HG02870 (cell line): ENCODE data around the gene ASAP3.

Source experiments
- ATAC-seq: cut with Tn5 transposase; IDR thresholded peaks from one replicate; pipeline ENCODE4 v1.9.1; 2021; ENCODE audit warnings: mild to moderate bottlenecking, moderate library complexity; ENCODE audit not compliant: unreplicated experiment

The ASAP3 gene

DNA sequence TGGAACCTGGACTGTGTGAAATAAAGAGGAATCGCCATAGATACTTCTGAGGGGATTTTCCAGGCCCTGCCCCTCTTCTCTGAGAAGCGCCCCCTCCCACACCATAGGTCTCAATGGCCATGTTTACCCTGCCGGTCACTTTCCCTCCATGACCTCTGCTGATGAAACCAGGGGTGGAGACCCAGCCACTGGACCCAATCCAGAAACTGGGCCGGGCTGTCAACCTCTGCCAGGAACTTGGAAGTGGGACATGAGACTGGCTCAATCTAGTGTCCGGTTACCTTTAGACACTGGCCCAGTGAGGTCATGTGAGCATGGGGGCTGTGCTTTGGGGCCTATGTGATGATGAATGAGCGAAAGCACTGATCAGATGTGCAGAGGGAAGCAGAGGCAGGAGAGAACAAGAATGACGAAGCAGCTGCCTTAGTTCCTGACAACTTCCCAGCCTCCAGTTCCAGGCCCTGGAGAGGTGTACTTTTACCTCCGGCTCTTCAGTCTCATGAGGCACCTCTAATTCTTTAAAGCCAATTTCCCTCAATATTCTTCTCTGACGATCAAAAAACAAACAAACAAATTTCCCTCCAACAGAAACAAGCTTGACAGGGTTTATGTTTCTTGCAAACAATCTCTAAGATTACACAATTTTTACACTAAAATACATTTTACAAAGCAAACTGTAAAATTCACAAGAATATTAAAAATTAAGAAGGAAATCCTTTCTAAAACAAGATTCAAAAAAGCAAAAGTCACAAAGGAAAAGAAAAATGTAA is 4.9 kb downstream of the ASAP3 start:
- ATAC-seq, result no peak

DNA sequence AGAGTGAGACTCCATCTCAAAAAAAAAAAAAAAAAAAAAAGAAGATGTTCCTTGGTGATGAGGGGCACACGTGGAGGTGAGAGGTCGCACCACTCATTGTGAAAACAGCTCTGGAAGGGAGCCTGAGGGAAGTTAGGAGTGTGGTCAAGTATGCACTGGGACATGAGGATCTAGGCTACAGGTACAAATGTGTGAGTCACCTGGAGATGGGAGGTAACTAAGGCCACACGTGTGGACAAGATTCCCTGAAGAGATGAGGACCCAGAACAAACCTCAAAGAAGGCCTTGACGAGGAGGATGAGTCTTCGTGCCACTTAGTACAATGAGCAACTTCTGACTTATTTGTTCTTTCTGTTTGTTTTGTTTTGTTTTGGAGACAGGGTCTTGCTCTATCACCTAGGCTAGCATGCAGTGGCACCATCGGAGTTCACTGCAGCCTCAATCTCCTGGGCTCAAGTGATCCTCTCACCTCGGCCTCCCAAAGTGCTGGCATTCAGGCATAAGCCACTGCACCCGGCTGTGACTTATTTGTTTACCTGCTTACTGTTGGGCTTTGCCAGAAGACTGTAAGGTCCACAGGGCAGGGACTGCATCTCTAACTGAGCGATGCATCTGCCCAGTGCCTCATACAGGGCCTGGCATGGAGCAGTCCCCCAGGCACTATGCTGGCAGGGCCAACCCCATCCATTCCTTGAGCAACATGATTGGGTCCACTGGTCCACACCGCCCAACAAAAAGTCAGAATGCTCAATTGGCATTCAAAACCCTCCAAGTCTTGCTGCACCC is 6.4 kb downstream of the ASAP3 start:
- no peak for ATAC-seq

DNA sequence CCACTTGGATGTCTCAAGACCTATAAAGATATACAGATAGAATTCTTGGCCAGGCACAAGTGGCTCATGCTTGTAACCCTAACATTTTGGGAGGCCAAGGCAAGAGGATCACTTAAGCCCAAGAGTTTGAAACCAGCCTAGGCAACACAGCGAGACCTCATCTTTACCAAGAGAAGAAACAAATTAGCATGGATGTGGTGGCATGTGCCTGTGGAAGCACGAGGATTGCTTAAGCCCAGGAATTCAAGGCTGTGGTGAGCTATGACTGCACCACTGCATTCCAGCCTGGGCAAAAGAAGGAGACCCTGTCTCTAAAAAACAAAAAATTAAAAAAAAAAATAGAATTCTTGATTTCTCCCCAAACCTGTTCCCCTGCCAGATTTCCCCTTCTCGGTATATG is 8.3 kb downstream of the ASAP3 start:
- ATAC-seq, result no peak

DNA sequence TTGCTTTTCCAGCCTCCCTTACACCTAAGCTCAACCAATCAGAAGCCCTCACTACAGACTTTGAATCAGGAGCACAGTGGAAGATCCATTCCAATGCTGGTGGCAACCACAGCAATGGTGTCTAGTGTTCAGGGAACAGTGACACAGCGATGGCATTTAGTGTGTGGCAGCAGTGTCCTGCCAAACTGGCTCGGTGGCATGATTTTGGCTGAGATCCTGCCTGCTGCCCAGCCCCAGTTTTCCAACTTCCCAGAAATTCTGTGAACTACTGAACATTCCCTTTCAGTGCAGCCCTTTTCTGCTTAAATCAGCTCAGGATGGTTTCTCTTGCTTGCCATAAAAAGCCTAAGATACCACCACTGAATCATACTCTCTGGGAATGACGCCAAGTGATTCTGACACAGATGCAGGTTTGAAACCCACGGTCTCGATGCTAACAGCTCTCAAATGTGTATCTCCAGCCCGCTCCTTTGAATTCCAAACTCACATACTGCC is 8.8 kb downstream of the ASAP3 start:
- no peak for ATAC-seq

DNA sequence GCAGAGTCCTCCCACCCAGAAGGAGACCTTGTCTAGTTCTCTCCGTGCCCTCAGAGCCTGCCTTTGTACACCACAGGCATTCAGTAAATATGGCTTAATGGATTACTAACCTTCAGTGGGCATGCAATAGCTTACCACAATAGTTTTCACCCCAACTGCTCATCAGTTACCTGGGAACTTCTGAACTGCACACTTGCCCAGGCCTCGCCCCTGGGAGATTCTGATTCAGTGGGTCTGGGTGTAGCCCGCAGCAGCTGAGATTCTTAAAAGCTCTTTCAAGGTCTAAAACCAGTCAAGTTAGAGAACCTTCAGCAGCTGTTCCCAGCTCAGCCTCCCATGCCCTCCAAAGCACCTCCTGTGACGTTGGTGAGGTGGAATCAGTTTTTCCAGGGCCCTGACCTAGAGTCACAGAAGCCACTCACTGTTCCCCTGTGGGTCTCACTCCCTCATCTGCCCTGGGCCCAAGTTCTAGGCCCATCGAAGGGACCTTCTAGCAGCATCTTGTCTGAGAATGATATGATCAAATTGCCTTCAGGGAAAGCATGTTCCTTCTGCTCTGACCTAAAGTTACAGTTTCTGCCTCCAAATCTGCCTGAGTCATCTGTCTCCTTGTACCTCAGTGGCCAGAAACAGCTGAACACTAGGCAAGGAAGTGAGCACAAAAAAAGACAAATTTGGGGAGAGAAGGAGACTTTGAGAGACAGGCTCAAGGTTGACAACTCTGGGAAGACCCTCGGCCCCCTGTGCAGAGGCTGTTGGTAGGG is 10.8 kb downstream of the ASAP3 start:
- ATAC-seq, result no peak

DNA sequence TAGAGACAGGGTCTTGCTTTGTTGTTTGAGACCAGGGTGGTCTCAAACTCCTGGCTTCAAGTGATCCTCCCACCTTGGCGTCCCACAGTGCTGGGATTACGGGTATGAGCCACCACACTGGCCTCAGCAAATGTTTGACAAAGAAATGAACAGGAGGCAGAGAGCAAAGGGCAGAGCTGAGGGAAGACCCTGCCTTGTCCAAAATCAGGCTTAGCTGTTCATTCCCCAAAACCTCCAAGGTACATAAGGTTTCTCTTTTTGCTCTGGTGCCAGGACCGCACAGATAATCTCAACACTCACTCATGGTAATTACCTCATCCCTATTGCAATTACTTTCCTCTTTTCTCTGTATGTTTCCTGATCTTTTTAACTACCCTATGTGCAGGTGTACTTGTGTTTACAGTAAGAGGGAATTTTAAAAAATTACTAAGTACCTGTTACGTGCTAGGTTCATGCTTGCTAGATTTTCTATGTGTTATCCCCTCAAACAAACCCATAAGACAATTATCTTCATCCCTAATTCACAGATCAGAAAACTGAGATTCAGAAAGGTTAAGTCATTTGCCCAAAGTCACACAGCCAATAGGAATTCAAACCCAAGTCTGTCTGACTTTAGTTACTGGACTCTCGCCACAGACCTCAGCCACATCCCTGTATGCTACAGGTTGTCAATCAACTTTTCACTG is 11.5 kb downstream of the ASAP3 start:
- no peak for ATAC-seq

DNA sequence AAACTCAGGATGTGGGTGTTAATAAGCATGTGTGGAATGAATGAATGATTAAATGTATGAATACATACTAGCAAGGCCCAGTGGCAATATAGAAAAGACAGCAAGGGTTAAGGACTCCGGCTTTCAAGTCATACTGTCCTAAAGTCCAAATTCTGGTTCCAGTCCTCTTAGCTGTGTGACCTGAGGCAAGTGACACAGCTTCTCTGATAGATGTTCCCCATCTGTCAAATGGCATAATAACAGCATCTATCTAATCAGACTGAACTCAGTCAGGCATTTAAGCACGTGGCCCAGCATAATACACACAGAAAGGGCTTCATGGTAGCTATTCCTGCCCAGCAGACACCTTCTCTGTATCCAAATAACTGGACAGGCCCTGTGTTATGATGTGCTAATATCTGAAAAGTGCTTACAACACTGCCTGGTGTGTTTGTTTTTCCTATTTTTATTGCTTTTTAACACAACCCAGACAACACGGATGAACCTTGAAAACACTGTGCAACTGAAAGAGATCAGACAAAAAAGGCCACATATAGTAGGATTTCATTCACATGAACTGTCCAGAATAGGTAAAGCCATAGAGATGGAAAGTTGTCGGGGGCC is 12.4 kb downstream of the ASAP3 start:
- ATAC-seq, result no peak

DNA sequence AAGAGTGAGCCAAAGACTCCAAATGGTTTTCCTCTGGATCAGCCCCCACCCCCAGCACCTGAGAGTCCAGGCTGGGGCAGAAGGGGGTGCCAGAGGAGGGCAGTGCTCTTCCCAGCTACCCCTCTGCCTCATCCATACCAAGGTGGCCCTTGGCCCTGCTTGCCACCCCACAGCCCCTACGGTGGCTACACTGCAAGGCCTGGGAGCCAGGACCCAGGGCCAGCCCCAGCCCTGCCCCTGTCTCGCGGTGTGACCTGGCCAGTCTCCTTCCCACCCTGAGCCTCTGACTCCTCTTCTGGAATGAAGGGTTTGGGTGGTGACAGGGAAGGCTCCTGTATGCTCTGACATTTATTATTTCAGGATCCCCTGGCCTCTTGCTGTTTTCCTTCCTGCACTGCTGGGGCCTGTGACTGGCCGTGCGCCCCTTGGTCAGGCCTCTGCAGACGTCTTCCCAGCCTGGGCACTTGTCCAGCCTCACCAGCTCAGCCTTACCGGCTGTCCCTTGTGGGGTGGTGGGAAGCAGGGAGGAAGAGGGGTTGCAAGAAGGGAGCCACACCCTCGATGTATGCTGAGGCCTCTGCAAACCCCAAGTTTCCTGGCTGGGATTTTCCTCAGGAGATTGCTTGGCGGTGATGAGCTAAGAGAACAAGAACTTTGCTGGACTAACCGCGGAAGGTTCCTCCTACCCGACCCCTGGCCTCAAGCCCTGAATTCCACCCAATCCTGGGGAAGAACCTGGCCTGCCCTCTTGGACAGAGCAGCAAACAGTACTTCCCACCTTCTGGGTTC is 13.5 kb downstream of the ASAP3 start:
- no peak for ATAC-seq

DNA sequence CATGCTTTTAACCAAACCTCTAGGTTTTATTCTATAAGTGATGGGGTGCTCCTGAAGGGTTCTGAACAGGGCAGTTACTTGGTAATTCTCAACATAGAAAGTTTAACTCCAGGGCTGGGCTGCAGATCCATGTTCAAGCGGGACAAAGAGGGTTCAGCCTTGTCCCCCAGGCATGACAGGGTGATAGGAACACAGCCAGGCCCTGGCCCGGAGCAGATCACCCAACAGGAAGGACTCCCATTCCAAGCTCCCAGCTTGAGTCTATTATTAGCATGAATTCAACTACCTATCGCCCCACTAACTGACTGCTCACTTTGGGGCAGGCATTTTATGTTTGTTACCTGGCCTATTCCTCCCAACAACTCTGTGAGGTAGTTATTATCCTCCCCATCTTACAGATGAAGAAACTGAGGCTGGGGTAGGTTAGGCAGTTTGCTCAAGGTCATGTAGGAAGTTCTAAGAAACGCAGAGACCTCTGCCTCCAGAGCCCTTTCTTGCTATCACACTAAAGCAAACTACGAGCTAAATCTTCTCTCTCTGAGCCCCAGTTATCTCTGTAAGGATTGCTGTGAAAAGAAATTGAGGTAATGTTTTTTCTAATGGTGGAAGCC is 14.5 kb downstream of the ASAP3 start:
- no peak for ATAC-seq

DNA sequence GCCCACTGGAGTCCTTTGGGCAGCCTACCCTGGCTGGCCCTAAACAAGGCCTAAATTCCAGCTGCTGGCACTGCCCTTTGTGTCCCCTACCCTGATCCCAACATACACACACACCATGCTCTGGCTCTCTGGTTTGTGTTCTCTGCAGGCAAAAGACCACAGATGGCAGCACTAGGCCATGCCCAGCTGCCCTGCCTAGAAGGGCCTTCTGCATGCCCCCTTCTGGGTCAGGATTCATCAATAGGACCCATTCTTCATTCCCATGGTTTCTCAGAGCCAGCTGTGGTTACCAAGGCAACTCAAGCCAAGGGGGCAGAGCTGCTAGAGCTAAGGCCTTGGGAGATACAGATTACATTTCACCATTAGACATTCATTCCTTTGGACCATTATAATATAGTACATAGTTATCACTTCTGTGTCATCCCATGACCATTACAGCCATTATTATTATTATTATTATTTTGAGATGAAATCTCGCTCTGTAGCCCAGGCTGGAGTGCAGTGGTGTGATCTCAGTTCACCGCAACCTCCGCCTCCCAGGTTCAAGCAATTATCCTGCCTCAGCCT is 17.5 kb downstream of the ASAP3 start:
- no peak for ATAC-seq

DNA sequence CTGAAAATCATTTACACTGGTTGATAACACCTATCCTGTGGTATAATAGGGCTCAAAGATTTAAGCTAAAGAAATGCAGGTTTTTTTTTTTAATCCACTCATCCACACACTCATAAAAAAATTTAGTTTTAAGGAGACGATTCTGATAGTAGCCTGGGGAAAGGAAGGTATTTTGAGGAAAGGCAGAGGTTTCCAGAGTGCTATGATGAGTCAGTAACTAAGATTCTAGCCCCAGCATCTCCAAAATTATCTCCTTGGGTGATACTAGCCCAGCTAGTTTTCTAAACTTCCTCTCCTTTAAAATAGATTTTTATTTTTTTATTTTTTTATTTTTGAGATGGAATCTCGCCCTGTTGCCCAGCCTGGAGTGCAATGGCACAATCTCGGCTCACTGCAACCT is 20.7 kb downstream of the ASAP3 start:
- no peak for ATAC-seq

DNA sequence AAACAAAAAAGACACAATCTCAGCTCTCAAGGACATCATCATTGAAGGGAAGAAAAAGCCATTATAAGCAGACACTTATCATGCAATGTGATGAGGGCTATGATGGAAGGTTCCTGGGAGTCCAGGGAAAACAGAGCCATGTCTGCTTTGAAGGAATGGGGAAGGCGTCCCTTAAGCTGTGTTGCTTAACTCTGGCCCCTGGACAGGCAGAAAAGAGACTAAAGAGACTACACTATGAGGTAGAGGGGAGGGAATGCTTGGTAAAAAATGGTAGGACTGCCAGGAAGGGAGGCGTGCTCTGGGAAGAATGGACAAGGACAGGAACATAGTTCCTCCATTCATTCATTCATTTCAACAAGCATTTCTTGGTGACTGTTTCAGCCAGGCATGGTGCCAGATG is 21.2 kb downstream of the ASAP3 start:
- ATAC-seq, result no peak

DNA sequence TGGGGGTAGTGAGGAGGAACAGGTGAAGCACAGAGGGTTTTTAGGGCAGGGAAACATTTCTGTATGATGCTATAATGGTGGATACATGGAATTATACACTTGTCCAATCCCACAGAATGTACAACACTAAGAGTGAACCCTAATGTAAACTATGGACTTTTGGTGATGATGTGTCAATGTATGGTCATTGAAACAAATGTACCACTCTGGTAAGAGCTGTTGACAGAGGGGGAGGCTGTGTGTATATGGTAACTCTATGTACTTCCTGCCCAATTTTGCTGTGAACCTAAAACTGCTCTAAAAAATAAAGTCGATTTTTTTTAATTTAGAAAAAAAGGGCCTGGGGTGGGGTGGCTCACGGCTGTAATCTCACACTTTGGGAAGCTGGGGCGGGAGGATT is 22.9 kb downstream of the ASAP3 start:
- ATAC-seq, result no peak

DNA sequence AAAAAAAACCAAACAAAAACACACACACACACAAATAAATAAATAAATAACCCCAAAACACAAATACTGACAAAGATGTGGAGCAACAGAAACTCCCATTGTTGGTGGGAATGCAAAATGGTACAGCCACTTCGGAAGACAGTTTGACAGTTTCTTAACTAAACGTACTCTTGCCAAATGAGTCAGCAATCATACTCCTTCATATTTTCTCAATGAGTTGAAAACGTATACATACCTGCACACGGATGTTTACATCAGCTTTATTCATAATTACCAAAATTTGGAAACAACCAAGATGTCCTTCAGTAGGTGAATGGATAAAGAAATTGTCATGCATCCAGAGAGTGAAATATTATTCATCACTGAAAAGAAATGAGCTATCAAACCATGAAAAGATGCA is 23.5 kb downstream of the ASAP3 start:
- ATAC-seq, result no peak

DNA sequence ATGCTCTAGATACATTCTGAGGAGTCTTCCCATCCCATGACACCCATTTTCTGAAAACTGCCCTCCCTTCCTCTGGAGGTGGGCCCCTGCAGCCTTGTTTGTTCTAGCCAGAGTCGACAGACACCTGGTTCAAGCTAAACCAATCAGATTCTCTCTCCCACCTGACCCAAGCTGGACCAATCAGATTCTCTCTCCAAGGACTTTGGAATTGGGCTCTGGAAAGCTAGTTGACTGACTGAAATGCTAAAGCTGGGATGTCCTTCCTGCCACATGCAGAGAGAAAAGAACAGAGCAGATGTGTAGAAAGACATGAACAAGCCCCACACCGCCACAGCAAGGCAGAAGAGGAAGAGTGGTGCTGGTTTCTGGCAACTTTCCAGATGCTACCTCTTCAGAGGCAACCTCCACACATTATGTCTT is 24.6 kb downstream of the ASAP3 start:
- no peak for ATAC-seq

DNA sequence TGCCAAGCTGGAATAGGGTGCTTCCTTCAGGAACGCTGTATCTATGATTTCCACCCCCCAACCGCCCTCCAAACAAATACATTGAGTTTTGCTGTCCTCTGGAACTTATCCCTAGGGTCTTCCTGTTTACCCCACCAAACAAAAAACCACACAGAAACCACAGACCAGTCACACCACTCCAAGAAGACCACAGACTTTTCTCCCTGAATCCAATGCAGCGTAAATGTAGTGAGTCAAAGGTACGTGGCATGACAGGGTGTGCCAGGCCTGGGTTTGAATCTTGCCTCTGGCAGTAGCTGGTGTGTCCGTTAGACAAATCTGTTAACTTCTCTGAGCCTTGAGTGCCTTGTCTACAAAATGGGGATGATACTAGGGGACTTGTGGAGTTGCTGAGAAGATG is 27.8 kb downstream of the ASAP3 start:
- no peak for ATAC-seq

DNA sequence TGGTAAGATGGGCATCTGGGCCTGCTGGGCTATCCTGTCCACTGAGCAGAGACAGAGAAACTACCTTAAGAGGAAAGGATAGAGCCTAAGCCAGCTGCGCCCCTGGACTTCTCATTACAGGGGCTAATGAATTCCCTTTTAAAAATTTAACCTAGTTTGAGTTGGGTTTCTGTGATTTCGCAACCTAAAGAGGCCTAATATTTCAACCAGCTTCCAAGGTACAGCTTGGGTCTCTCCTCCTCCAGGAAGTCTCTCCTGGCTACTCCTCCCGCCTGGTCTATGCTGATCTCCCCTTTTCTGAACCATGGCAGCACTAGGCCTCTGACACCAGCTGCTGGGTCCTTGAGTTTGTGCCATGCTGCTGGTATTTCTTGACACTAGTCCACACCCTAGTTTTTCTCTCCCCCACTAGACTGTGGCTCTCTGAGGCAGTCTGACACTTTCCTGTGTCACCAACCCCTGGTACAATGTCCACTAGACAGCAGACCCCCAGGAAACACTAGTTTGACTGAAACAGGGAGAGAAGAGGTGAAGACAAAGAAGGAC is 30.5 kb downstream of the ASAP3 start:
- ATAC-seq, result no peak

DNA sequence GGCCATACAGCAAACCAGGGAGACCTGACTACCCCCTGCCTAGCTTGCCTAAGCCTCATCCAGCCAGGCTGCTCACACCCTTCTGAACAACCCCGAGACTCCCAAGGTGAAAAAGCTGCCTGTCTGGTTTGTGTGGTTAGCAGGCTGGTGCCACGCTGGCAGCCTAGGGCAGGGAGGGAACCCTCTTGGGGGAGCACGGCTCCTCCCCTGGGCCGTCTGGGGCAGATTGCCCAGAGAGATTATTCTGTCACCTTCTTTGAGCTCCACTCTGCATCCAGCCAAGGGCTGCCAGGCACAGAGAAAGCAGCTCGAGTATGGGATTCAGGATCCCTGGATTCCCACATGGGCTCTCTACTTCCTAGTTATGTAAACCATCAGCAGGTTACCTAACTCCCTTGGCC is 32.0 kb downstream of the ASAP3 start:
- ATAC-seq, result no peak

DNA sequence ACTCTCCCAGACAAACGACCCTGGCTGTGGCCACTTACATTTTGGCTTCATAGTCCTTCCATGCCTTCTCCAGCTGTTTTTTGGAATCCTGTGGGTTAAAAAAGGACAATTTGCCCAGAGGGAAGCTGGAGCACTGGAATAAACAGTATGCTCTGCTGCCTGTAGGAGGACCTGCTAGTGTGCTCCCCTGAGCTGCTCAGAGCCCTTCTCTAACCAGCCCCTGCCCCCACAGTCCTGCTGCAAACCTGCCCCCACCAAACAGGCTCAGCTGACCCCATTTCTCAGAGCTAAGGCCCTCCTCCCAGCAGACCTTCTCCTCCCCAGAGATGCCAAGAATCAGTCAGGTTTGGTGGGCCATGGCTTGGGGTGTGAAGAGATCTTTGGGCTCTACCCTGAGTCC is 32.5 kb downstream of the ASAP3 start:
- no peak for ATAC-seq
